HepG2 (cell line): Measurements from ENCODE around the gene ABHD1. TPM values are rescaled to one million over a fixed set of nuclear protein-coding genes. Genes with fewer than 3 reads are reported as not detected.

Experiments
- DR1 ChIP-seq: sonication (generic); formaldehyde crosslinking; IDR thresholded peaks from 2 replicates; pipeline ENCODE4 v1.8.0; 2021; ENCODE audit warnings: mild to moderate bottlenecking, missing genetic modification reagents, inconsistent platforms
- MBD4 ChIP-seq: IDR thresholded peaks from 2 replicates; pipeline ENCODE4 v1.6.1; 2012; ENCODE audit warnings: low read length, inconsistent platforms, borderline replicate concordance
- MTF2 ChIP-seq: sonication (generic); formaldehyde crosslinking; IDR thresholded peaks from 2 replicates; pipeline ENCODE4 v1.5.0; 2020; ENCODE audit warnings: missing genetic modification reagents, borderline replicate concordance
- THRA ChIP-seq: sonication (generic); formaldehyde crosslinking; IDR thresholded peaks from 2 replicates; pipeline ENCODE4 v1.4.0; 2020; ENCODE audit warnings: missing genetic modification reagents, borderline replicate concordance
- ZBTB40 ChIP-seq, 2 experiments: fragments of 450-650 bp in 1 of 2; sonication (generic) in 1 of 2; formaldehyde crosslinking in 1 of 2; IDR thresholded peaks; 2 replicates each; pipeline versions ENCODE4 v1.6.1 to v1.8.0; 2016 to 2022; ENCODE audit warnings: antibody characterized with exemption in 1 of 2, mild to moderate bottlenecking in 1 of 2, missing genetic modification reagents in 1 of 2
- ZBTB43 ChIP-seq: sonication (generic); formaldehyde crosslinking; conservative IDR thresholded peaks from 2 replicates; pipeline ENCODE4 v1.4.0; 2020; ENCODE audit warnings: missing genetic modification reagents
- ZNF430 ChIP-seq: sonication (generic); formaldehyde crosslinking; IDR thresholded peaks from 2 replicates; pipeline ENCODE4 v1.9.0; 2021; ENCODE audit warnings: mild to moderate bottlenecking, missing genetic modification reagents
- ZNF549 ChIP-seq: sonication (generic); formaldehyde crosslinking; IDR thresholded peaks from 2 replicates; pipeline ENCODE4 v1.5.0; 2020; ENCODE audit warnings: missing genetic modification reagents
- ZNF749 ChIP-seq: sonication (generic); formaldehyde crosslinking; IDR thresholded peaks from 2 replicates; pipeline ENCODE4 v1.8.0; 2022; ENCODE audit warnings: mild to moderate bottlenecking, missing genetic modification reagents, moderate library complexity, borderline replicate concordance
- polyA plus RNA-seq, 8 experiments: library from polyadenylated mRNA; depleted of rRNA in 3 of 8; stranded (reverse) in 7 of 8; unstranded in 1 of 8; fragments of >200 nt; fragmentation: Illumina TruSeq in 4 of 8; extraction: Trizol in 4 of 8; gene quantifications; 2 replicates each; pipeline versions ENCODE4 v1.2.1 to v1.2.3, GENCODE V29; 2011 to 2016; ENCODE audit warnings: low read depth in 4 of 8, missing spikeins in 1 of 8, mixed read lengths in 1 of 8; ENCODE audit not compliant: insufficient read depth in 1 of 8
- total RNA-seq, 5 experiments: library from RNA; depleted of rRNA; stranded (reverse); fragments of >200 nt; fragmentation: Illumina TruSeq; extraction: Trizol; gene quantifications; 2 replicates each; pipeline ENCODE4 v1.2.3, GENCODE V29; 2016; ENCODE audit warnings: low read depth in 1 of 5
- TF ChIP-seq, protein P1 (sequence below): sonication (generic); formaldehyde crosslinking; IDR thresholded peaks from 2 replicates; pipeline ENCODE4 v1.4.0; 2020; ENCODE audit warnings: missing genetic modification reagents

The ABHD1 gene
- total and polyA plus RNA-seq, 2 of the 13 experiments (the other 11 are each of a cell fraction or from before 2014, with no cell fraction given): 0.04 to 0.81 TPM

- TF ChIP-seq ZBTB40 (IDR thresholded peaks at IDR 0.05): no peak
- TF ChIP-seq ZBTB40 (CRISPR knock-in tag; IDR thresholded peaks at IDR 0.05): no peak
- no peak for TF ChIP-seq ZNF430
- 0 out of 2 replicates have a peak, but pooled peaks have one; percentile 14 for TF ChIP-seq DR1
- TF ChIP-seq THRA (CRISPR knock-in tag): no peak
- no peak for TF ChIP-seq MBD4
- TF ChIP-seq, protein P1, sequence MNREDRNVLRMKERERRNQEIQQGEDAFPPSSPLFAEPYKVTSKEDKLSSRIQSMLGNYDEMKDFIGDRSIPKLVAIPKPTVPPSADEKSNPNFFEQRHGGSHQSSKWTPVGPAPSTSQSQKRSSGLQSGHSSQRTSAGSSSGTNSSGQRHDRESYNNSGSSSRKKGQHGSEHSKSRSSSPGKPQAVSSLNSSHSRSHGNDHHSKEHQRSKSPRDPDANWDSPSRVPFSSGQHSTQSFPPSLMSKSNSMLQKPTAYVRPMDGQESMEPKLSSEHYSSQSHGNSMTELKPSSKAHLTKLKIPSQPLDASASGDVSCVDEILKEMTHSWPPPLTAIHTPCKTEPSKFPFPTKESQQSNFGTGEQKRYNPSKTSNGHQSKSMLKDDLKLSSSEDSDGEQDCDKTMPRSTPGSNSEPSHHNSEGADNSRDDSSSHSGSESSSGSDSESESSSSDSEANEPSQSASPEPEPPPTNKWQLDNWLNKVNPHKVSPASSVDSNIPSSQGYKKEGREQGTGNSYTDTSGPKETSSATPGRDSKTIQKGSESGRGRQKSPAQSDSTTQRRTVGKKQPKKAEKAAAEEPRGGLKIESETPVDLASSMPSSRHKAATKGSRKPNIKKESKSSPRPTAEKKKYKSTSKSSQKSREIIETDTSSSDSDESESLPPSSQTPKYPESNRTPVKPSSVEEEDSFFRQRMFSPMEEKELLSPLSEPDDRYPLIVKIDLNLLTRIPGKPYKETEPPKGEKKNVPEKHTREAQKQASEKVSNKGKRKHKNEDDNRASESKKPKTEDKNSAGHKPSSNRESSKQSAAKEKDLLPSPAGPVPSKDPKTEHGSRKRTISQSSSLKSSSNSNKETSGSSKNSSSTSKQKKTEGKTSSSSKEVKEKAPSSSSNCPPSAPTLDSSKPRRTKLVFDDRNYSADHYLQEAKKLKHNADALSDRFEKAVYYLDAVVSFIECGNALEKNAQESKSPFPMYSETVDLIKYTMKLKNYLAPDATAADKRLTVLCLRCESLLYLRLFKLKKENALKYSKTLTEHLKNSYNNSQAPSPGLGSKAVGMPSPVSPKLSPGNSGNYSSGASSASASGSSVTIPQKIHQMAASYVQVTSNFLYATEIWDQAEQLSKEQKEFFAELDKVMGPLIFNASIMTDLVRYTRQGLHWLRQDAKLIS: no peak
- no peak for TF ChIP-seq ZNF549 (CRISPR knock-in tag)
- TF ChIP-seq MTF2: 0 out of 2 replicates have a peak, but pooled peaks have one; percentile 88
- peak; percentile 89 for TF ChIP-seq ZBTB43
- TF ChIP-seq ZNF749: peak; percentile 70; the same call in 1 of the 2 replicates
Measured at GRCh38 chr2:27118525-27119329, 4.9 kb upstream of the ABHD1 start, which contains the start of gene CGREF1 (continued).
